ENCODE data around the gene IDH2. TPM values are rescaled to one million over a fixed set of nuclear protein-coding genes. Genes with fewer than 3 reads are reported as not detected.
A peak's percentile ranks its signal among the peaks of the same experiment; 100 is the strongest.

IDH2 gene
- total RNA-seq, 4 donors from 2014 or later = 19.1 to 101 (median 85.1) TPM

- H3K27ac ChIP-seq = no peak overlapping the region
Measured at GRCh38 chr15:90055182-90055581, 47.1 kb downstream of the IDH2 start.

DNA sequence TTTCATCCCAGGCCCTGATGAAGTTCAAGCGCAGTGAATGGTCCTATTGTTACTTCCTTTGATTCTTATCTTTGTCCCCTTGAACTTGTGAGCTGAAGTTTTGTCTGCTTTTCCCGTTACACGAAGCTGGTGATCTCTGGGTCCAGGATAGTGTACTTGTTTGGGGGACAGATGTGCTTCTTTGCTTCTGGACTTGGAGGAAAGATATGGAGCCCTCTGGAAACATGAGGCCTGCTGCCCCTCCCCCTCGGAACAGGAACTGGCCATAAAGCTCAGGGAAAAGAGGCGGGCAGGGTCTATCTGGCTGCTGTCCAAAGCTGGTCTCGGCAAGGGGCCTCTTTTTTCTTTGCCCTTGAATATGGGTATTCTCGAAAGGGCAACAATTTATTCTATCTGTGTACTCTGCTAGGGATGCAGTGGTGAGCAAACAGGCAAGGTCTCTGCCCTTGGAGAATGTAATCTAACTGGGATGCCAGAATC is 47.6 kb downstream of the IDH2 start:
- in situ Hi-C loops (cut with MboI; ENCODE audit: low pct_ligation_motif_present in 1 of 4, low pct_unique_long_range_greater_than_20kb in 1 of 4, low sequenced_read_pairs in 3 of 4) = no loop called here

More at GRCh38 chr15:90055182-90055581, 47.1 kb downstream of the IDH2 start:
- no peak overlapping the region for H3K4me3 ChIP-seq
- H3K27me3 ChIP-seq = no peaks in the 10 kb centered on the region
- in situ Hi-C loops (cut with MboI; ENCODE audit: low pct_ligation_motif_present in 1 of 4, low pct_unique_long_range_greater_than_20kb in 1 of 4, low sequenced_read_pairs in 3 of 4) = no loop called here
- peaks cover 12 to 27% (median 14%) of the 10 kb centered on the region in 4 donors for H3K4me1 ChIP-seq
- H3K36me3 ChIP-seq = no peaks in the 10 kb centered on the region
- TF ChIP-seq POLR2A (IDR thresholded peaks at IDR 0.05) = no peak
- no peak for TF ChIP-seq EP300 (IDR thresholded peaks at IDR 0.05; ENCODE audit: low read depth)
- TF ChIP-seq POLR2AphosphoS5 (IDR thresholded peaks at IDR 0.05) = no peak
- no peak for TF ChIP-seq CTCF (IDR thresholded peaks at IDR 0.05)
- no peak for DNase-seq
- H3K9me3 ChIP-seq = no peaks in the 10 kb centered on the region
- intact Hi-C loops (cut with DNase I; ENCODE audit: low total_unique reads) = loop anchor here (5.0 kb wide), 1 partner anchor 143 kb away; the partner anchor contains the start of gene ARPIN
- WGBS, 2 donors (ENCODE audit: low coverage in 1 of 2) = 40 to 87% methylated on average over 1 to 7 of the region's 7 CpGs

DNA sequence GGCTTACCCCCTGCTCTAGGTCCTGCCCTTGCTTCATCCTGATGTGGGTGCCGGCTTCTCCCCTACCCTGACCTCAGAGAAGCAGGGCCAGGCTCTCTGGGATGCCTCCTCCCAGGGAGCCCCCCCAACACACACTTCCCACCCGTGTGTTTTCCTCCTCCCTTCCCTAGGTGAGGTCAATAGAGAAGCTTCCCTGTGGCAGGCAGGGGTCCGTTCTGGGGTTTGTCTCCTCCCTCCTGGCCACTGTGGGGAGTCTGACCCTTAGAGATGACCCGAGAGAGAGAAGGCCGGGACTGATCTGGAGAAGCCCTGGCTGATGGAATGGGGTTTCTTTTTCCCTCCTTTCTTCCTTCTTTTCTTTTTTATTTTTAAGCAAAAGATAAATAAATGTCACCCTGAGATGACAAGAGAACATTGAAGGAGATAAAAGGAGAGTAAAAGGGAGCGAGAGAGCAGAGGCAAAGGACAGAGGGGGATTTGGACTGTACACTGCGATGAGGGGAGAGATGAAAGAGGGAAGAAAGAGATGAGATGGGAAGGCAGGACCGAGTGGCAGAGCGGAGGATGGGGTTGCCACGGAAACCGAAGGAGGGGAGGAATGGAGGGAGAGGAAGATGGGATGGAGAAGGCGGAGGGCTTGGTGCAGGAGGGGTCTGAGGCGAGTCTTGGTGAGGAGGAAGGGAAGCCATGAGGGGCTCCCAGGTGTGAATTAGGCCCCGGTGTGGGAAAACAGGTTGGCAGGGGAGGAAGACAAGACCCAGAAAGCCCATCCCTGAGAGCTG is 48.4 kb downstream of the IDH2 start:
- Histone ChIP-seq H3K36me3 (no peaks in the 10 kb centered on the region), H3K27ac (no peak overlapping the region), H3K9me3 (no peaks in the 10 kb centered on the region), H3K4me1 (peaks cover 0 to 21% (median 4%) of the 10 kb centered on the region in 4 donors), H3K27me3 (no peaks in the 10 kb centered on the region), H3K4me3 (no peak overlapping the region)
- DNase-seq = no peak
- in situ Hi-C loops (cut with MboI; ENCODE audit: low pct_ligation_motif_present in 1 of 4, low pct_unique_long_range_greater_than_20kb in 1 of 4, low sequenced_read_pairs in 3 of 4) (no loop called here), intact Hi-C loops (cut with DNase I; ENCODE audit: low total_unique reads) (no loop called here)
- TF ChIP-seq POLR2A (IDR thresholded peaks at IDR 0.05) (no peak), POLR2AphosphoS5 (IDR thresholded peaks at IDR 0.05) (no peak), EP300 (IDR thresholded peaks at IDR 0.05; ENCODE audit: low read depth) (no peak), CTCF (IDR thresholded peaks at IDR 0.05) (no peak)
- WGBS, 2 donors (ENCODE audit: low coverage in 1 of 2) = 87 to 93% methylated on average over 8 to 14 of the region's 14 CpGs

More for the DNA sequence above, 47.6 kb downstream of the IDH2 start:
- no peak for DNase-seq
- 46 to 52% methylated on average over 2 to 7 of the region's 7 CpGs for WGBS, 2 donors (ENCODE audit: low coverage in 1 of 2)
- Histone ChIP-seq H3K4me1 (peaks cover 7 to 27% (median 10%) of the 10 kb centered on the region in 4 donors), H3K27me3 (no peaks in the 10 kb centered on the region), H3K27ac (peak overlapping the region in 1 of 4 donors; percentile 24), H3K9me3 (no peaks in the 10 kb centered on the region), H3K36me3 (no peaks in the 10 kb centered on the region), H3K4me3 (no peak overlapping the region)
- intact Hi-C loops (cut with DNase I; ENCODE audit: low total_unique reads) = loop anchor here (5.0 kb wide), 1 partner anchor 142 kb away; the partner anchor contains the start of gene ARPIN
- TF ChIP-seq CTCF (IDR thresholded peaks at IDR 0.05) (no peak), POLR2AphosphoS5 (IDR thresholded peaks at IDR 0.05) (no peak), POLR2A (IDR thresholded peaks at IDR 0.05) (no peak), EP300 (IDR thresholded peaks at IDR 0.05; ENCODE audit: low read depth) (no peak)

- no peak overlapping the region for H3K4me3 ChIP-seq
- no peak for DNase-seq
- intact Hi-C loops (cut with DNase I; ENCODE audit: low total_unique reads) = no loop called here
- in situ Hi-C loops (cut with MboI; ENCODE audit: low pct_ligation_motif_present in 1 of 4, low pct_unique_long_range_greater_than_20kb in 1 of 4, low sequenced_read_pairs in 3 of 4) = no loop called here
- 80% methylated on average over 1 to 5 of the region's 5 CpGs for WGBS, 2 donors (ENCODE audit: low coverage in 1 of 2)
- H3K36me3 ChIP-seq = no peaks in the 10 kb centered on the region
- H3K27me3 ChIP-seq = no peaks in the 10 kb centered on the region
- H3K4me1 ChIP-seq = peaks cover 6 to 30% (median 10%) of the 10 kb centered on the region in 4 donors
- H3K27ac ChIP-seq = no peak overlapping the region
- TF ChIP-seq CTCF (IDR thresholded peaks at IDR 0.05) (no peak), EP300 (IDR thresholded peaks at IDR 0.05; ENCODE audit: low read depth) (no peak), POLR2AphosphoS5 (IDR thresholded peaks at IDR 0.05) (no peak), POLR2A (IDR thresholded peaks at IDR 0.05) (no peak)
- no peaks in the 10 kb centered on the region for H3K9me3 ChIP-seq
Measured at GRCh38 chr15:90051874-90052273, 50.4 kb downstream of the IDH2 start.

Data from transverse colon (tissue), 4 donors.